Astrocyte (in vitro differentiated cells and primary cell): Measurements from ENCODE around the gene ANO2.

ENCODE experiments used
- CTCF ChIP-seq: IDR thresholded peaks from 2 replicates; pipeline ENCODE4 v1.5.1; 2011; ENCODE audit warnings: low read depth, mild to moderate bottlenecking, inconsistent platforms, low read length, moderate library complexity; ENCODE audit not compliant: insufficient read depth
- EZH2 ChIP-seq: IDR thresholded peaks from 2 replicates; pipeline ENCODE4 v1.6.1; 2012; ENCODE audit warnings: mild to moderate bottlenecking, low read length, inconsistent platforms; ENCODE audit not compliant: insufficient read depth

GRCh38 chr12:5874514-5874913 is 70.5 kb downstream of the ANO2 start:
- no peak for TF ChIP-seq CTCF
- TF ChIP-seq EZH2 = no peak
